Neutrophil (primary cell): ENCODE measurements around the gene ENDOU.

Source experiments
- H3K27ac ChIP-seq: fragments of 200-600 bp; sonication (generic); 2 replicates; pipeline ENCODE4 v1.5.1; 2016; ENCODE audit warnings: mild to moderate bottlenecking, moderate library complexity
- H3K27me3 ChIP-seq: fragments of 200-600 bp; sonication (generic); 2 replicates; pipeline ENCODE4 v1.6.0; 2016; ENCODE audit warnings: mild to moderate bottlenecking
- H3K36me3 ChIP-seq: fragments of 200-600 bp; sonication (generic); 2 replicates; pipeline ENCODE4 v1.5.1; 2017
- H3K4me1 ChIP-seq, 2 experiments: fragments of 200-600 bp in 1 of 2; sonication (generic) in 1 of 2; 1 replicate in 1 of 2; 2 replicates in 1 of 2; pipeline versions ENCODE4 v1.5.1 to v1.6.1; 2013 to 2016; ENCODE audit warnings: low read depth in 1 of 2, low read length in 1 of 2, mild to moderate bottlenecking in 1 of 2, moderate library complexity in 1 of 2; ENCODE audit not compliant: control insufficient read depth in 1 of 2, insufficient read depth in 1 of 2
- H3K4me3 ChIP-seq, 2 experiments: fragments of 200-600 bp in 1 of 2; sonication (generic) in 1 of 2; 1 replicate in 1 of 2; 2 replicates in 1 of 2; pipeline ENCODE4 v1.5.1; 2013 to 2016; ENCODE audit warnings: low read depth in 1 of 2, low read length in 1 of 2, mild to moderate bottlenecking in 1 of 2, moderate library complexity in 1 of 2
- H3K9me3 ChIP-seq: fragments of 200-600 bp; sonication (generic); 2 replicates; pipeline ENCODE4 v1.5.1; 2016
- CTCF ChIP-seq: fragments of 200-600 bp; sonication (generic); IDR thresholded peaks from 2 replicates; pipeline ENCODE4 v1.5.1; 2016; ENCODE audit warnings: antibody characterized with exemption

The ENDOU gene

DNA sequence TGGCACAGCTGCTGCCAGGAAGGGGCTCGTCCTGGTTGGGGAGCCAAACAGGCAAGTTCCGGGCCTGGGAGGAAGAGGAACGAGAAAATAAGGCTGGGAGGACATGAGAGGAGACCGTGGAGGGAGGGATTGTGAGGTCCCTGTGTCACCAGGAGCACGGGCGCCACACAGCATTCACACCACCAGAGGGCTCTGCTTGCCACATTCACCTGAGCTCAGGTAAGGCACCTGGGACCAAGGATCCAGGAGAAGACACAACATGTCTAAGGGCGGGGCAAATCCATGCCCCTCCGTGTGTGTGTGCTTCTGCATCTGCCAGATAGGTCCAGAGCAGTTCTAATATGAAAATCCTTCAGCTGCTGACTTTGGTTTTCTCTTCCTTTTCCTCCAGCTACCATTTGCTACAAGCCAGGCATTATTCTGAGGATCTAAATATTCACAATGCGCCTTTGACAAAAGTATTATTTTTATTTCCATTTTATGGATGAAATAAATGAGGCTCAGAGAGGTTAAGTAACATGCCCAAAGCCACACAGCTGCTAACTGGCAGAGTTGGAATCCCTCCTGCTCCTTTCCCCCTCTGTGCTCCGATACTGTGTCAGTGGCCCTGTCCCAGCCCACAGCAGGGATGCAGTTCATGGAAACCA is 18.8 kb upstream of the ENDOU start:
- no peaks in the 10 kb centered on the region for H3K4me1 ChIP-seq
- H3K4me3 ChIP-seq, result no peak overlapping the region
- H3K36me3 ChIP-seq, result peaks cover 9% of the 10 kb centered on the region
- H3K9me3 ChIP-seq, result no peaks in the 10 kb centered on the region
- no peak overlapping the region for H3K27ac ChIP-seq
- TF ChIP-seq CTCF, result peak; percentile 58
- no peaks in the 10 kb centered on the region for H3K27me3 ChIP-seq

DNA sequence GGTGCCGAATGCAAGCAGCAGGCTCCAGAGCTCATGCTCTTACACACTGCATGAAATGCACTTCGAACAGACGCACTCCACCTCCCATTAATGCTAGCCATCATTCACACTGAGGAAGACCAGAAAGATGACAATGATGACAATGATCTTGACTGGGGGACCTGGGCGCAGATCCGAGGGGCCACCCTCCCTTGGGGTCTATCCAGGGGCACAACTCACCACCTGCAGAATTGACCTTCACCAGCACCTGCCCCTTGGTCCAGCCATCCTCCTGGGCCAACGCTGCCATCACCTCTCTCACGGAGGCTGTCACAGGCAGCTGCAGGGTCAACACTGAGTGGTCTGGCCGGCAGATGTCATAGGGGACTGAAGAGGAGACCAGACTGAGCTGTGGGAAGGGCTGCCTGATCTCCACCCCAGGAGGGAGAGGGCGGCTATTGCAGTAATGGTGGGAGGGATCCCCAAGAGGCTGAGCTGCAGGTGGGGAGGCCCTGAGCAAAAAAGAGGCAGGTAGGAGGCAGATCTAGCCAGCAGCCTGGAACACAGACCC is 18.1 kb upstream of the ENDOU start:
- Histone ChIP-seq H3K27me3 (no peaks in the 10 kb centered on the region), H3K4me3 (no peak overlapping the region), H3K27ac (no peak overlapping the region), H3K36me3 (peaks cover 6% of the 10 kb centered on the region), H3K9me3 (no peaks in the 10 kb centered on the region), H3K4me1 (no peaks in the 10 kb centered on the region)
- TF ChIP-seq CTCF, result no peak

DNA sequence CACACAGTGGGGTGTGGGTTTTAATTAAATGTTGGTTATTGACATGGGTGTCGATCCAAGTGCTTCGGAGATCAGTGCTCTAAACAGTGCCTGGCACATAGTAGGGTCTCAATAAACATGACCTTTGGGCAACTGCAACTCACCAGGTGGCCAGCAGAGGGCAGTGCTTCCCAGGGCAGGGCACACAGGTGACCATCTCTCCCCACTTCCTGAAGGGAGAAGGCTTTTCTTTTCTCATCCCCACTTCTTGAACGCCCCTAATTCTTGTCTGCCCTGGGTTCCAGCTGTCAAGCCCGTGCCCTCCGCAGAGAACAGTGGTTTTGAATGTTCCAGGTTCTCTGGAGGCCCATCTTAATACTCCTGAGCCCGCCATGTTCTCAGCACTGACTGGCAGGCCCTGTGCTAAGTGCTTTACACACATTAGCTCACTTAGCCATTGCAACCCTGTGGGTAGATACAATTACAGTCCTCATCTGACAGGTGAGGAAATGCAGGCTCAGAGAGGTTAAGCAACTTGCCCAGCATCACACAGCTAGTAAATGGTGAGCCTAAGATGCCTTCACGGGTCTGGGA is 17.0 kb upstream of the ENDOU start:
- no peaks in the 10 kb centered on the region for H3K4me1 ChIP-seq
- H3K27ac ChIP-seq, result no peak overlapping the region
- H3K36me3 ChIP-seq, result no peaks in the 10 kb centered on the region
- no peak overlapping the region for H3K4me3 ChIP-seq
- H3K9me3 ChIP-seq, result no peaks in the 10 kb centered on the region
- no peaks in the 10 kb centered on the region for H3K27me3 ChIP-seq
- peak; percentile 96 for TF ChIP-seq CTCF

DNA sequence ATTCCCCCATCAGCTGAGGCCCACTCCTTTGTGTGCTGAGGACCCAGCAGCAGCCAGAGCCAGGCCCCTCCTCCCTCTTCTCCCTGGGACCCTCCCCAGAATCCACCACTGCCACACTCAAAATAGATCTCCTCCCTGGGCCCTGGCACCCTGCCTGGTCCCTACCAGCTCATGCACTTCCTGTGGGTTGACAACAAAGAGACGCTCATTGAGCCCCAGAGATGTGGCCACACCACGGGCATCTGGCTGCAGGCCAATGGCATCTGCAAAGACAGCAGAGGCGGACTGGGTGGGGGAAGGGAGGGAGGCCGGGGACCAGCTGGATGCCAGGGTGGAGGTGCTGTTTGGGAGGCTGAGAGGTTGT is 16.0 kb upstream of the ENDOU start:
- TF ChIP-seq CTCF, result no peak
- H3K27ac ChIP-seq, result no peak overlapping the region

GRCh38 chr12:47740606-47741339 is 15.5 kb upstream of the ENDOU start:
- no peaks in the 10 kb centered on the region for H3K27me3 ChIP-seq
- no peak for TF ChIP-seq CTCF
- no peaks in the 10 kb centered on the region for H3K9me3 ChIP-seq
- H3K4me3 ChIP-seq, result no peak overlapping the region
- H3K4me1 ChIP-seq, result no peaks in the 10 kb centered on the region
- no peak overlapping the region for H3K27ac ChIP-seq
- no peaks in the 10 kb centered on the region for H3K36me3 ChIP-seq

More for the DNA sequence above, 16.0 kb upstream of the ENDOU start:
- no peak overlapping the region for H3K4me3 ChIP-seq
- H3K27me3 ChIP-seq, result no peaks in the 10 kb centered on the region
- no peaks in the 10 kb centered on the region for H3K36me3 ChIP-seq
- H3K4me1 ChIP-seq, result no peaks in the 10 kb centered on the region
- H3K9me3 ChIP-seq, result no peaks in the 10 kb centered on the region
